Left ventricle myocardium inferior (tissue), 1 donor: ENCODE measurements around the gene RAX2. TPM values are rescaled to one million over a fixed set of nuclear protein-coding genes. Genes with fewer than 3 reads are reported as not detected.
"Not testable (repeated sequence)": the region's sequence is repeated elsewhere in the genome, so short reads cannot be mapped to it uniquely, and the experiment has no call there.

ENCODE experiments used
- DNase-seq: peaks from one replicate; pipeline ENCODE4 v3.0.0-alpha.2; 2020
- H3K27ac ChIP-seq: fragments of 200-600 bp; replicated peaks from 2 replicates; pipeline ENCODE4 v1.8.0; 2021
- H3K27me3 ChIP-seq: fragments of 200-600 bp; 2 replicates; pipeline ENCODE4 v1.8.0; 2021; ENCODE audit warnings: low read depth
- H3K36me3 ChIP-seq: fragments of 200-600 bp; 2 replicates; pipeline ENCODE4 v1.8.0; 2021
- H3K4me1 ChIP-seq: fragments of 200-600 bp; 2 replicates; pipeline ENCODE4 v1.8.0; 2021
- H3K4me3 ChIP-seq: fragments of 200-600 bp; 2 replicates; pipeline ENCODE4 v1.8.0; 2021; ENCODE audit warnings: mild to moderate bottlenecking, moderate library complexity
- H3K9me3 ChIP-seq: fragments of 200-600 bp; replicated peaks from 2 replicates; pipeline ENCODE4 v1.8.0; 2021
- CTCF ChIP-seq: fragments of 200-600 bp; IDR thresholded peaks from 2 replicates; pipeline ENCODE4 v1.8.0; 2021; ENCODE audit warnings: antibody characterized with exemption, mild to moderate bottlenecking, borderline replicate concordance
- intact Hi-C: fragments of 100-400 bp; cut with micrococcal nuclease; formaldehyde crosslinking; loops from one replicate; pipeline ENCODE4 v1.11.0; 2022
- total RNA-seq: library from RNA; stranded (reverse); fragmentation: NEBNext Ultra II Directional; extraction: Animal tissue kit (Norgen Biotek cat#: 25700); gene quantifications from one replicate; pipeline ENCODE4 v1.2.1, GENCODE V29; 2021
- donor health status: DM: no; HTN: yes; CAD: no; lungs with severe emphysema.

Gene RAX2
- total RNA-seq, 1 donor from 2014 or later = not detected

GRCh38 chr19:3769494-3769893, 2.5 kb downstream of the RAX2 start:
- Histone ChIP-seq H3K27me3 (no peaks in the 10 kb centered on the region), H3K4me1 (no peaks in the 10 kb centered on the region), H3K4me3 (no peak overlapping the region), H3K36me3 (peaks cover 41% of the 10 kb centered on the region), H3K9me3 (no peaks in the 10 kb centered on the region), H3K27ac (no peak overlapping the region)
- no peak for DNase-seq
- intact Hi-C loops = no loop called here
- TF ChIP-seq CTCF = no peak

DNA sequence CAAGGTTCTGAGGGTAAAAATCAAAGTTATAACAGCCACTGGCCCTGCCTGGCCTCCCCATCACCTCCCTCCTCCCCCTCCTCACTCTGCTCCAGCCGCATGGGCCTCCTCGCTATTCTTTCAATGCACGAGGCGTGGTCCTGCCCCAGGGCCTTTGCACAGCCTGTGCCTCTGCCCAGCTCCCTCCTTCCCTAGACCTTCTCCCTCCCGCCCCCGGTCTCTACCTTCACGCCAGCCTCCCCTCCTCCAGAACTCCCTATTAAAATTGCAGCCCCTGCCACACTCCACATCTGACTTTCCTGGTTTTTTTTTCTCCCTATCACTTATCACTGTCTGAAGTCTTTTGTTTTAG, 3.3 kb downstream of the RAX2 start:
- H3K4me3 ChIP-seq = no peak overlapping the region
- intact Hi-C loops = no loop called here
- peaks cover 41% of the 10 kb centered on the region for H3K36me3 ChIP-seq

GRCh38 chr19:3768015-3768747, 3.8 kb downstream of the RAX2 start:
- no peak overlapping the region for H3K4me3 ChIP-seq
- H3K36me3 ChIP-seq = peaks cover 41% of the 10 kb centered on the region
- H3K9me3 ChIP-seq = no peaks in the 10 kb centered on the region
- H3K4me1 ChIP-seq = peaks cover 9% of the 10 kb centered on the region
- H3K27ac ChIP-seq = no peak overlapping the region
- intact Hi-C loops = no loop called here
- no peaks in the 10 kb centered on the region for H3K27me3 ChIP-seq
- DNase-seq = no peak
- TF ChIP-seq CTCF = no peak

More for the DNA sequence above, 3.3 kb downstream of the RAX2 start:
- Histone ChIP-seq H3K27ac (no peak overlapping the region), H3K27me3 (no peaks in the 10 kb centered on the region), H3K9me3 (no peaks in the 10 kb centered on the region), H3K4me1 (peaks cover 4% of the 10 kb centered on the region)
- no peak for DNase-seq
- no peak for TF ChIP-seq CTCF

DNA sequence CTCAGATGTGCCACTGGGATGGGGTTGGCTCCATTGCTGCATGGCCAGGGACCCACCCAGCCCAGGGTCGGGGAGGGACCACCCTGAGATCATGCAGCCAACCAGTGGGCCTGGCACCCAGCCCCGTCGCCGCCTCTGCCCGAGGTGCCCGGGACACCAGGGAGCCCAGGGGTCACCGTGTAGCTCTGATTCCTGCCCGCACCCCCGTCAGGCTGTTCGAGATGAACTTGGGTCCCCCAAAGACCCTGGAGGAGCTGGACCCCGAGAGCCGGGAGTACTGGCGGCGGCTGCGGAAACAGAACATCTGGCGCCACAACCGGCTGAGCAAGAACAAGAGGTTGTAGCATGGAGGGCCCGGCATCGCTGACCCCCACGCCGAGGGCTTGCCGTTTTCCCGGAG, 5.0 kb downstream of the RAX2 start:
- Histone ChIP-seq H3K27ac (no peak overlapping the region), H3K36me3 (peaks cover 41% of the 10 kb centered on the region), H3K27me3 (no peaks in the 10 kb centered on the region), H3K4me3 (no peak overlapping the region), H3K4me1 (peaks cover 14% of the 10 kb centered on the region), H3K9me3 (no peaks in the 10 kb centered on the region)
- intact Hi-C loops = no loop called here
- DNase-seq = no peak
- no peak for TF ChIP-seq CTCF

DNA sequence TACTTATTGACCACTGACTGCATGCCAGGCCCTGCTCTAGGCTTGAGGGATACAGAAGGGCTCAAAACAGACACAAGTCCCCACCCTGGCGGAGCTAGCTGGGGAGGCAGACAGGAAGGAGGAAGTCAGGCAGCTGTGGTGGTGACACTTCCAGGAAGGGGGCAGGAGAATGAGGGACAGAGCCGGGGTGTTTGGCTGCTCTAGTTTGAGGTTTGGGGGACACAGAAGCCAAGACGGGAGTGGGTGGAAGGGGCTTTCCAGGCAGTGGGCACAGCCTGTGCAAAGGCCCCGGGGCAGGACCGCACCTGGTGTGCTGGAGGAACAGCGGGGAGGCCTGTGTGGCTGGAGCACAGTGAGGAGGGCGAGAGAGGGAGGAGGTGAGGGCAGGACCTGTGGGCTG, 5.5 kb downstream of the RAX2 start:
- no peak overlapping the region for H3K4me3 ChIP-seq
- no peak for TF ChIP-seq CTCF
- intact Hi-C loops = no loop called here
- peaks cover 41% of the 10 kb centered on the region for H3K36me3 ChIP-seq
- H3K27me3 ChIP-seq = no peaks in the 10 kb centered on the region
- H3K27ac ChIP-seq = no peak overlapping the region
- no peak for DNase-seq
- peaks cover 20% of the 10 kb centered on the region for H3K4me1 ChIP-seq
- no peaks in the 10 kb centered on the region for H3K9me3 ChIP-seq

- not testable (repeated sequence) for H3K27ac ChIP-seq, H3K27me3 ChIP-seq
Measured at GRCh38 chr19:3765757-3766156, 6.3 kb downstream of the RAX2 start.

More at GRCh38 chr19:3765757-3766156, 6.3 kb downstream of the RAX2 start:
- H3K9me3 ChIP-seq, H3K4me3 ChIP-seq, intact Hi-C loops, DNase-seq: not testable (repeated sequence)
- Histone ChIP-seq H3K4me1 (peaks cover 27% of the 10 kb centered on the region), H3K36me3 (peaks cover 41% of the 10 kb centered on the region)
